SK-N-SH (cell line): ENCODE measurements around the gene ST3GAL6.

Source experiments
- EP300 ChIP-seq, 2 experiments: IDR thresholded peaks; 2 replicates each; pipeline versions ENCODE4 v1.4.0 to v1.6.1; 2012; ENCODE audit warnings: borderline replicate concordance in 1 of 2, low read depth in 1 of 2, low read length in 1 of 2
- FOXJ3 ChIP-seq: sonication (generic); formaldehyde crosslinking; IDR thresholded peaks from 2 replicates; pipeline ENCODE4 v1.5.1; 2020; ENCODE audit warnings: mild to moderate bottlenecking, missing genetic modification reagents
- POLR2AphosphoS5 ChIP-seq: IDR thresholded peaks from 2 replicates; pipeline ENCODE4 v1.6.1; 2012; ENCODE audit warnings: low read depth, low read length
- TCF12 ChIP-seq: IDR thresholded peaks from 2 replicates; pipeline ENCODE4 v1.4.0; 2012
- TF ChIP-seq, protein P1 (sequence below): fragments of 200-600 bp; sonication (generic); IDR thresholded peaks from 2 replicates; pipeline ENCODE4 v1.6.1; 2017; ENCODE audit warnings: antibody characterized with exemption, mild to moderate bottlenecking, moderate library complexity
- TF ChIP-seq, protein P2 (sequence below): IDR thresholded peaks from 2 replicates; pipeline ENCODE4 v1.6.1; 2012; ENCODE audit warnings: mild to moderate bottlenecking, low read depth, low read length, moderate library complexity

- TF ChIP-seq FOXJ3 (CRISPR knock-in tag) = no peak
- TF ChIP-seq, protein P1, sequence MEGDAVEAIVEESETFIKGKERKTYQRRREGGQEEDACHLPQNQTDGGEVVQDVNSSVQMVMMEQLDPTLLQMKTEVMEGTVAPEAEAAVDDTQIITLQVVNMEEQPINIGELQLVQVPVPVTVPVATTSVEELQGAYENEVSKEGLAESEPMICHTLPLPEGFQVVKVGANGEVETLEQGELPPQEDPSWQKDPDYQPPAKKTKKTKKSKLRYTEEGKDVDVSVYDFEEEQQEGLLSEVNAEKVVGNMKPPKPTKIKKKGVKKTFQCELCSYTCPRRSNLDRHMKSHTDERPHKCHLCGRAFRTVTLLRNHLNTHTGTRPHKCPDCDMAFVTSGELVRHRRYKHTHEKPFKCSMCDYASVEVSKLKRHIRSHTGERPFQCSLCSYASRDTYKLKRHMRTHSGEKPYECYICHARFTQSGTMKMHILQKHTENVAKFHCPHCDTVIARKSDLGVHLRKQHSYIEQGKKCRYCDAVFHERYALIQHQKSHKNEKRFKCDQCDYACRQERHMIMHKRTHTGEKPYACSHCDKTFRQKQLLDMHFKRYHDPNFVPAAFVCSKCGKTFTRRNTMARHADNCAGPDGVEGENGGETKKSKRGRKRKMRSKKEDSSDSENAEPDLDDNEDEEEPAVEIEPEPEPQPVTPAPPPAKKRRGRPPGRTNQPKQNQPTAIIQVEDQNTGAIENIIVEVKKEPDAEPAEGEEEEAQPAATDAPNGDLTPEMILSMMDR = no peak
- TF ChIP-seq POLR2AphosphoS5 = peak; percentile 9
- no peak for TF ChIP-seq EP300 (IDR thresholded peaks at IDR 0.05; ENCODE audit: borderline replicate concordance in 1 of 2, low read depth in 1 of 2, low read length in 1 of 2)
- TF ChIP-seq TCF12 = no peak
- TF ChIP-seq, protein P2, sequence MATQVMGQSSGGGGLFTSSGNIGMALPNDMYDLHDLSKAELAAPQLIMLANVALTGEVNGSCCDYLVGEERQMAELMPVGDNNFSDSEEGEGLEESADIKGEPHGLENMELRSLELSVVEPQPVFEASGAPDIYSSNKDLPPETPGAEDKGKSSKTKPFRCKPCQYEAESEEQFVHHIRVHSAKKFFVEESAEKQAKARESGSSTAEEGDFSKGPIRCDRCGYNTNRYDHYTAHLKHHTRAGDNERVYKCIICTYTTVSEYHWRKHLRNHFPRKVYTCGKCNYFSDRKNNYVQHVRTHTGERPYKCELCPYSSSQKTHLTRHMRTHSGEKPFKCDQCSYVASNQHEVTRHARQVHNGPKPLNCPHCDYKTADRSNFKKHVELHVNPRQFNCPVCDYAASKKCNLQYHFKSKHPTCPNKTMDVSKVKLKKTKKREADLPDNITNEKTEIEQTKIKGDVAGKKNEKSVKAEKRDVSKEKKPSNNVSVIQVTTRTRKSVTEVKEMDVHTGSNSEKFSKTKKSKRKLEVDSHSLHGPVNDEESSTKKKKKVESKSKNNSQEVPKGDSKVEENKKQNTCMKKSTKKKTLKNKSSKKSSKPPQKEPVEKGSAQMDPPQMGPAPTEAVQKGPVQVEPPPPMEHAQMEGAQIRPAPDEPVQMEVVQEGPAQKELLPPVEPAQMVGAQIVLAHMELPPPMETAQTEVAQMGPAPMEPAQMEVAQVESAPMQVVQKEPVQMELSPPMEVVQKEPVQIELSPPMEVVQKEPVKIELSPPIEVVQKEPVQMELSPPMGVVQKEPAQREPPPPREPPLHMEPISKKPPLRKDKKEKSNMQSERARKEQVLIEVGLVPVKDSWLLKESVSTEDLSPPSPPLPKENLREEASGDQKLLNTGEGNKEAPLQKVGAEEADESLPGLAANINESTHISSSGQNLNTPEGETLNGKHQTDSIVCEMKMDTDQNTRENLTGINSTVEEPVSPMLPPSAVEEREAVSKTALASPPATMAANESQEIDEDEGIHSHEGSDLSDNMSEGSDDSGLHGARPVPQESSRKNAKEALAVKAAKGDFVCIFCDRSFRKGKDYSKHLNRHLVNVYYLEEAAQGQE = no peak
Observed at GRCh38 chr3:98829246-98829832, 66.2 kb downstream of the ST3GAL6 start.
